HG03045 (cell line): ENCODE results near the gene MYL4.
"Not testable (repeated sequence)": the region's sequence is repeated elsewhere in the genome, so short reads cannot be mapped to it uniquely, and the experiment has no call there.

Experiments used
- ATAC-seq: cut with Tn5 transposase; IDR thresholded peaks from one replicate; pipeline ENCODE4 v1.9.1; 2021; ENCODE audit warnings: mild to moderate bottlenecking, moderate library complexity; ENCODE audit not compliant: unreplicated experiment

Gene MYL4

DNA sequence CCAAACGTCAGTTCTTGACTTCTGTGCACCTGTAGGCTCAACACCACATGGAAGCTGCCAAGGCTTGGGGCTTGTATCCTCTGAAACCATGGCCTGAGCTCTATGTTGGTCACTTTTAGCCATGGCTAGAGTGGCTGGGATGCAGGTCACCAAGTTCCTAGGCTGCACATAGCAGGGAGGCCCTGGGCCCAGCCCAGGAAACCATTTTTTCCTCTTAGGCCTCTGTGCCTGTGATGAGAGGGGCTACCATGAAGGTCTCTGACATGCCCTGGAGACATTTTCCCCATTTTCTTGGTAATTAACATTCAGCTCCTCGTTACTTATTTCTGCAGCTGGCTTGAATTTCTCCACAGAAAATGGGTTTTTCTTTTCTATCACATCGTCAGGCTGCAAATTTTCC lies 59.8 kb downstream of the MYL4 start:
- not testable (repeated sequence) for ATAC-seq

DNA sequence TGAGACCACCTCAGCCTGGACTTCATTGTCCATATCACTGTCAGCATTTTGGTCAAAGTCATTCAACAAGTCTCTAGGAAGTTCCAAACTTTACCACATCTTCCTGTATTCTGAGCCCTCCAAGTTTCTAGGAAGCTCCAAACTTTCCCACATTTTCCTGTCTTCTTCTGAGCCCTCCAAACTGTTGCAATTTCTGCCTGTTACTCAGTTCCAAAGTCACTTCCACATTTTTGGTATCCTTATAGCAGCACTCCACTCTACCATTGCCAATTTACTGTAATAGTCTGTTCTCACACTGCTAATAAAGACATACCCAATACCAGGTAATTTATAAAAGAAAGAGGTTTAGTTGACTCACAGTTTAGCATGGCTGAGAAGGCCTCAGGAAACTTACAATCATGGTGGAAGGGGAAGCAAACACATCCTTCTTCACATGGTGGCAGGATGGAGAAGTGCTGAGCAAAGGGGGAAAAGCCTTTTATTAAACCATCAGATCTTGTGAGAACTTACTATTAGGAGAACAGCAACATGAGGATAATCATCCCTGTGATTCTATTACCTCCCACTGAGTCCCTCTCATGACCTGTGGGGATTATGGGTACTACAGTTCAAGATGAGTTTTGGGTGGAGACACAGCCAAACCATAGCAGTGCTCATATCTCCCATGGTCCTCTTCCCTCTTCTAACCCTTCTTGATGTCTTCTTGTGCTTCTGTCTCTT lies 60.6 kb downstream of the MYL4 start:
- ATAC-seq: not testable (repeated sequence)

DNA sequence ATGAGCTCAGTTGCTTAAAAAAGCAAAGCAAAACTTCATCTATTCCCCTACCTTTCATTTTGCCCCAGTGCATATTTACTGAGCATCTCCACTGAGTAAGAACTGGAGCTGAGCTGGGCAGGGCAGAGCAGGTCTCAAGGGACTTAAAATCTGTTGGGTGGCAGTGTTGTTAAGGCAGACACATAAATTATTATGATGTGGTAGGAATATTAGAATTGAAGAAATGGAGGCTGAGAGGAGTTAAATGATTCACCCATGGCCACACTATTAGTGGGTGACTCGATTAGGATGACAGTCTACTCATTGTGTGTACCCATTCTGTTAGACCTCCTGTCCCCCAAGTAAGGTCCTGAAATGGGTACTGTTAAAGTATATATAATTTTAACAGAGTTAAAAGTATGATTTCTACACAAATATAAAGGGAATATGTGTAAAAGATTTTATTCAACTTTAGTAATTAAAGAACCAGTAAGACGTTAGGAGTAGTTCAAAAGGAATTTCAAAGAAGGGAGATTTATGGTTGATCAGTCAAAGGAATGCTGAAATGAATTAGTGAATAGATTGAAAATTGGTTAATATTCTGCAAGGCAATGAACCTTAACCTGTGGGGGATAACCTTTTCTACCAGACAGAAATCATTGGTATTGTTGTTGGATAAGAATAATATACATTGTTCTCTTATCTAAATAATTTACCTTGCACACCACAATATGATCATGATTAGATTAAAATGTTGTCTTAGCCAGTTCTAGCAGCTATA lies 62.0 kb downstream of the MYL4 start:
- no peak for ATAC-seq

DNA sequence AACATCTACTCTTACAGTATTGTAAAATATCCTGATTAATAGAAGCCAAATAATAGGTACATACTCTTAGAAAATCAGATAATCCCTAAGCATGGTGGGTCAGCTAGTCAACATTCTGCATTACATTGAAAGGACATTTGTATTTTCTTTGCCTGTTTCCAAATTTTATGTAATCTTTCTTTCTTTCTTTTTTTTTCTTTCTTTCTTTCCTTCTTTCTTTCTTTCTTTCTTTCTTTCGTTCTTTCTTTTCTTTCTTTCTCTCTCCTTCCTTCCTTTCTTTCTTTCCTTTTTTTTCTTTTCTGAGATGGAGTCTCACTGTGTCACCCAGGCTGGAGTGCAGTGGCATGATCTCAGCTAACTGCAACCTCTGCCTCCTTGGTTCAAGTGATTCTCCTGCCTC lies 63.3 kb downstream of the MYL4 start:
- ATAC-seq: no peak

DNA sequence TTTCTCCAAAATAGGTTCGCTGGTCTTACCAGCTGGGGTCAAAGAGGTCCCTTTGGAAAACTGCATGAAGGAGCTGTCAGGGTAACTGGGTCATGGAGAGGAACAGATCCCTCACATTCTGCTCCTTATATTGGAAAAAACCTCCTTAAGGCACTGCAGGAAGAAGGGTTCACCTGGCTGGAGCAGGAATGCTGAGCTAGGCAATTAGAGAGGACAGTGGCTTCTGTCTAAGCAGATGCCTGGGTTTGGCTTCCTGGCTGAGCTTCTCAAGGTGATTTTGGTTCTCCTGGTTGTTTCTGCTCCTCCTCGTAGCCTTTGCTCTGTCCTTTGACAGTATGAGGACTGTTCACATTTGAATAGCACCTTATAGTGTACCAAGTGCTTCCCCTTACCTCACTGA lies 64.1 kb downstream of the MYL4 start:
- ATAC-seq: no peak
